K562 (cell line): Measurements from ENCODE around the gene EFHB. TPM values are rescaled to one million over a fixed set of nuclear protein-coding genes. Genes with fewer than 3 reads are reported as not detected.

Source experiments
- ETV6 ChIP-seq, 3 experiments: fragments of 150-350 bp in 1 of 3; sonication (generic) in 1 of 3; formaldehyde crosslinking in 1 of 3; IDR thresholded peaks; 2 replicates each; pipeline versions ENCODE4 v1.6.1 to v1.8.0; 2014 to 2022; ENCODE audit warnings: borderline replicate concordance in 2 of 3, low read depth in 2 of 3, antibody characterized with exemption in 1 of 3, low read length in 1 of 3, mild to moderate bottlenecking in 1 of 3, missing genetic modification reagents in 1 of 3
- HMG20B ChIP-seq: fragments of 250-450 bp; sonication (Bioruptor Pico); IDR thresholded peaks from 2 replicates; pipeline ENCODE4 v1.5.0; 2021; ENCODE audit warnings: mild to moderate bottlenecking
- HOXB6 ChIP-seq: fragments of 250-450 bp; sonication (Bioruptor Pico); IDR thresholded peaks from 2 replicates; pipeline ENCODE4 v1.5.1; 2022; ENCODE audit warnings: mild to moderate bottlenecking, borderline replicate concordance
- LARP7 ChIP-seq: fragments of 450-650 bp; IDR thresholded peaks from 2 replicates; pipeline ENCODE4 v1.6.1; 2016
- NEUROD1 ChIP-seq: fragments of 150-350 bp; IDR thresholded peaks from 2 replicates; pipeline ENCODE4 v1.6.1; 2014; ENCODE audit warnings: borderline replicate concordance, low read length, low read depth; ENCODE audit not compliant: partially characterized antibody
- NFIX ChIP-seq: fragments of 250-450 bp; sonication (Bioruptor Pico); IDR thresholded peaks from 2 replicates; pipeline ENCODE4 v1.4.0; 2020; ENCODE audit warnings: low read depth, mild to moderate bottlenecking, moderate library complexity
- SIN3A ChIP-seq, 2 experiments: fragments of 150-350 bp in 1 of 2; IDR thresholded peaks; 2 replicates each; pipeline ENCODE4 v1.6.1; 2011 to 2016; ENCODE audit warnings: borderline replicate concordance in 2 of 2, low read depth in 2 of 2, low read length in 2 of 2, mild to moderate bottlenecking in 2 of 2, moderate library complexity in 2 of 2; ENCODE audit not compliant: control insufficient read depth in 1 of 2
- SP2 ChIP-seq: IDR thresholded peaks from 2 replicates; pipeline ENCODE4 v1.6.1; 2011; ENCODE audit warnings: mild to moderate bottlenecking, low read depth, low read length, moderate library complexity; ENCODE audit not compliant: poor library complexity, severe bottlenecking; ENCODE audit errors: extremely low read depth
- TAF9B ChIP-seq: fragments of 450-650 bp; IDR thresholded peaks from 2 replicates; pipeline ENCODE4 v1.6.1; 2018; ENCODE audit warnings: mild to moderate bottlenecking; ENCODE audit not compliant: partially characterized antibody
- TSC22D4 ChIP-seq: fragments of 450-650 bp; IDR thresholded peaks from 2 replicates; pipeline ENCODE4 v1.6.1; 2016; ENCODE audit warnings: missing genetic modification characterization, missing biosample characterization, control low read depth
- U2AF2 ChIP-seq: fragments of 200-400 bp; formaldehyde crosslinking; optimal IDR thresholded peaks from 2 replicates; pipeline ENCODE3; 2017; ENCODE audit warnings: low read depth, mild to moderate bottlenecking, low read length
- YBX1 ChIP-seq: fragments of 450-650 bp; IDR thresholded peaks from 2 replicates; pipeline ENCODE4 v1.7.1; 2016; ENCODE audit warnings: mild to moderate bottlenecking
- ZBTB9 ChIP-seq: fragments of 450-650 bp; formaldehyde crosslinking; IDR thresholded peaks from 2 replicates; pipeline ENCODE4 v1.4.0; 2020; ENCODE audit warnings: mild to moderate bottlenecking, moderate library complexity
- ZNF174 ChIP-seq: fragments of 250-450 bp; sonication (Bioruptor Pico); IDR thresholded peaks from 2 replicates; pipeline ENCODE4 v1.4.0; 2020; ENCODE audit warnings: mild to moderate bottlenecking
- ZNF253 ChIP-seq: fragments of 250-450 bp; sonication (Bioruptor Pico); conservative IDR thresholded peaks from 2 replicates; pipeline ENCODE4 v1.6.1; 2021; ENCODE audit warnings: mild to moderate bottlenecking
- ZNF445 ChIP-seq: fragments of 250-450 bp; sonication (Bioruptor Pico); IDR thresholded peaks from 2 replicates; pipeline ENCODE4 v1.4.0; 2020; ENCODE audit warnings: low read depth, mild to moderate bottlenecking, moderate library complexity
- ZNF644 ChIP-seq: fragments of 200-800 bp; sonication (Bioruptor generic); IDR thresholded peaks from 2 replicates; pipeline ENCODE4 v1.6.1; 2016; ENCODE audit warnings: low read depth, missing genetic modification characterization, missing compliant biosample characterization
- polyA plus RNA-seq, 8 experiments: library from polyadenylated mRNA; depleted of rRNA in 4 of 8; stranded (reverse) in 5 of 8; unstranded in 3 of 8; fragments of >200 nt; fragmentation: Nextera tagmentation in 2 of 8; fragmentation: Illumina TruSeq in 1 of 8; extraction: Ambion mirVana in 2 of 8; extraction: Trizol in 1 of 8; gene quantifications; 2 replicates each; pipeline versions ENCODE4 v1.2.1 to v1.2.3, GENCODE V29; 2011 to 2014; ENCODE audit warnings: inconsistent platforms in 1 of 8, missing spikeins in 1 of 8
- total RNA-seq, 7 experiments: library from RNA; depleted of rRNA in 6 of 7; stranded (reverse); fragments of >200 nt in 6 of 7; fragmentation: Illumina TruSeq in 2 of 7; extraction: Trizol in 2 of 7; gene quantifications; 2 replicates each; pipeline versions ENCODE4 v1.2.1 to v1.2.3, GENCODE V29; 2011 to 2021; ENCODE audit warnings: low replicate concordance in 1 of 7
- TF ChIP-seq, protein P1 (sequence below), 2 experiments: fragments of 450-650 bp in 1 of 2; sonication (generic) in 1 of 2; formaldehyde crosslinking in 1 of 2; IDR thresholded peaks in 1 of 2; conservative IDR thresholded peaks in 1 of 2; 2 replicates each; pipeline versions ENCODE4 v1.6.1 to v1.8.1; 2016 to 2023; ENCODE audit warnings: mild to moderate bottlenecking in 2 of 2, moderate library complexity in 2 of 2, inconsistent platforms in 1 of 2, missing genetic modification reagents in 1 of 2
- TF ChIP-seq, protein P2 (sequence below): fragments of 250-450 bp; sonication (Bioruptor Pico); IDR thresholded peaks from 2 replicates; pipeline ENCODE4 v1.8.0; 2021; ENCODE audit warnings: borderline replicate concordance, mild to moderate bottlenecking, moderate library complexity; ENCODE audit not compliant: poor library complexity, severe bottlenecking
- TF ChIP-seq, protein P3 (sequence below): fragments of 250-450 bp; sonication (Bioruptor Pico); IDR thresholded peaks from 2 replicates; pipeline ENCODE4 v1.6.1; 2021; ENCODE audit warnings: mild to moderate bottlenecking
- TF ChIP-seq, protein P4 (sequence below): sonication (generic); formaldehyde crosslinking; IDR thresholded peaks from 2 replicates; pipeline ENCODE4 v1.8.0; 2022; ENCODE audit warnings: mild to moderate bottlenecking, missing genetic modification reagents

EFHB gene
- total and polyA plus RNA-seq, 9 of the 15 experiments (the other 6 are each of a cell fraction or from before 2014, with no cell fraction given) = 1.5 to 4.0 (median 1.8) TPM

DNA sequence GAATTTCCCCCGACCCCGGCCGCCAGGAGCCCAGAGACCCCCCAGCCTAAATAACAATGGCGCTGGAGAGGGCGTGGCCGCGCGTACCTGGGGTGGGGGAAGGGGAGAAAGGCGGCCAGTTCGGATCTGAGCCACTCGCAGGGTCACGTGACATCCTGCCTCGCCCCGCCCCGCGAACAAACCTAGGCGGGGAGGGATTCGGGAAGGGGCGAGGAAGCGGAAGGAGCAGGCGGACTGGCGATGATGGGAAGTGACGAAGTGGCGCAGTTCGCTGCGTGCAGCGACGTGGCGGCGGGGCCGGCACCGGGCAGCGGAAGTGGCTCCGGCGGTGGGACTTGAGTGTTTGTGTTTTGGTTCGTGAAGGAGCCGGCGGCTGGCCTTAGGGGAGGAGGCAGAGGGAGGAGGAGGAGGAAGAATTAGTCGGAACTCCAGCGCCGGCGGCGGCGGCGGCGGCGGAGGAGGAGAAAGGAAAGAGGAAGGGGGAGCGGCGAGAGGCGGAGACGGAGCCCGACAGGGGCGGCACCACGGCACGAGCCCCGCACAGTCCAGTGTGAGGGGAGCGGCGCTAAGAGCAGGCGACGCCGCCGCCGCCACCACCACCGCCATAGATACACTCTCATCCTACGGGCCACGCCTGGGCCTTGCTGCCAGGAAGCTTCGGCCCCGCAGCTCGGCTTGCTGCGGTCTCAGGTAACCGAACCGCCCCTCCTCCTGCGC is 13.0 kb upstream of the EFHB start, which contains the start of gene RAB5A (continued):
- TF ChIP-seq ZBTB9 (CRISPR knock-in tag) (no peak), TSC22D4 (tag) (no peak), ZNF174 (CRISPR knock-in tag) (no peak), ZNF253 (CRISPR knock-in tag) (no peak), LARP7 (peak; percentile 83), NFIX (CRISPR knock-in tag) (no peak), ZNF644 (tag) (peak; percentile 76; the same call in 1 of the 2 replicates), ZNF445 (CRISPR knock-in tag) (no peak), U2AF2 (no peak), YBX1 (no peak), SP2 (no peak), SIN3A (IDR thresholded peaks at IDR 0.05; ENCODE audit: borderline replicate concordance in 2 of 2, control insufficient read depth in 1 of 2, low read depth in 2 of 2, low read length in 2 of 2) (peak; percentile 37 to 49; a peak in 2 of 4 replicates), NEUROD1 (peak; percentile 55), TAF9B (peak; percentile 90), HMG20B (CRISPR knock-in tag) (no peak), HOXB6 (CRISPR knock-in tag) (no peak), ETV6 (IDR thresholded peaks at IDR 0.05; ENCODE audit: borderline replicate concordance in 1 of 2, low read depth in 2 of 2, low read length in 1 of 2) (peak; percentile 86 to 97; a peak in 3 of 4 replicates), ETV6 (CRISPR knock-in tag; IDR thresholded peaks at IDR 0.05; ENCODE audit: borderline replicate concordance) (no peak)
- TF ChIP-seq, protein P1, sequence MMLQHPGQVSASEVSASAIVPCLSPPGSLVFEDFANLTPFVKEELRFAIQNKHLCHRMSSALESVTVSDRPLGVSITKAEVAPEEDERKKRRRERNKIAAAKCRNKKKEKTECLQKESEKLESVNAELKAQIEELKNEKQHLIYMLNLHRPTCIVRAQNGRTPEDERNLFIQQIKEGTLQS (IDR thresholded peaks at IDR 0.05) = no peak; the same call in 1 of the 2 replicates
- TF ChIP-seq, protein P1 (CRISPR knock-in tag; conservative IDR thresholded peaks at IDR 0.05) = no peak; the same call in 1 of the 2 replicates
- TF ChIP-seq, protein P2, sequence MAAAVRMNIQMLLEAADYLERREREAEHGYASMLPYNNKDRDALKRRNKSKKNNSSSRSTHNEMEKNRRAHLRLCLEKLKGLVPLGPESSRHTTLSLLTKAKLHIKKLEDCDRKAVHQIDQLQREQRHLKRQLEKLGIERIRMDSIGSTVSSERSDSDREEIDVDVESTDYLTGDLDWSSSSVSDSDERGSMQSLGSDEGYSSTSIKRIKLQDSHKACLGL (CRISPR knock-in tag) = peak; percentile 34
- TF ChIP-seq, protein P3, sequence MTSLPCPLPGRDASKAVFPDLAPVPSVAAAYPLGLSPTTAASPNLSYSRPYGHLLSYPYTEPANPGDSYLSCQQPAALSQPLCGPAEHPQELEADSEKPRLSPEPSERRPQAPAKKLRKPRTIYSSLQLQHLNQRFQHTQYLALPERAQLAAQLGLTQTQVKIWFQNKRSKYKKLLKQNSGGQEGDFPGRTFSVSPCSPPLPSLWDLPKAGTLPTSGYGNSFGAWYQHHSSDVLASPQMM = no peak
- TF ChIP-seq, protein P4, sequence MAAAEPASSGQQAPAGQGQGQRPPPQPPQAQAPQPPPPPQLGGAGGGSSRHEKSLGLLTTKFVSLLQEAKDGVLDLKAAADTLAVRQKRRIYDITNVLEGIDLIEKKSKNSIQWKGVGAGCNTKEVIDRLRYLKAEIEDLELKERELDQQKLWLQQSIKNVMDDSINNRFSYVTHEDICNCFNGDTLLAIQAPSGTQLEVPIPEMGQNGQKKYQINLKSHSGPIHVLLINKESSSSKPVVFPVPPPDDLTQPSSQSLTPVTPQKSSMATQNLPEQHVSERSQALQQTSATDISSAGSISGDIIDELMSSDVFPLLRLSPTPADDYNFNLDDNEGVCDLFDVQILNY (CRISPR knock-in tag) = 0 out of 2 replicates have a peak, but pooled peaks have one; percentile 14
